Thyroid gland (tissue), 4 donors: ENCODE results near the gene GOLGA2.

Source experiments
- CTCF ChIP-seq, 6 experiments: fragments of 200-600 bp in 3 of 6; fragments of 450-650 bp in 3 of 6; sonication (generic) in 3 of 6; IDR thresholded peaks; one replicate each; pipeline ENCODE4 v1.5.1; 2016 to 2019; ENCODE audit warnings: antibody characterized with exemption in 6 of 6, mild to moderate bottlenecking in 2 of 6, inconsistent platforms in 1 of 6, moderate library complexity in 1 of 6
- POLR2A ChIP-seq, 2 donors: fragments of 450-650 bp; IDR thresholded peaks; one replicate each; pipeline ENCODE4 v1.6.1; 2017; ENCODE audit warnings: antibody characterized with exemption in 2 of 2, mild to moderate bottlenecking in 2 of 2, moderate library complexity in 1 of 2

GRCh38 chr9:128222026-128222425, 53.8 kb downstream of the GOLGA2 start:
- TF ChIP-seq CTCF (IDR thresholded peaks at IDR 0.05) (no peak), POLR2A (IDR thresholded peaks at IDR 0.05) (no peak)
